ENCODE data around the gene PAK1.

GRCh38 chr11:77457340-77457739 lies 16.6 kb downstream of the PAK1 start:
- no peak for TF ChIP-seq CTCF (IDR thresholded peaks at IDR 0.05)
- no peak for TF ChIP-seq POLR2A (IDR thresholded peaks at IDR 0.05)
- no peak for TF ChIP-seq EP300 (IDR thresholded peaks at IDR 0.05)
- no peak for TF ChIP-seq POLR2AphosphoS5 (IDR thresholded peaks at IDR 0.05)
